Neural cell (in vitro differentiated cells): ENCODE measurements around the gene PTPRG.

Experiments used
- TF ChIP-seq, protein P1 (sequence below): fragments of 450-650 bp; IDR thresholded peaks from 2 replicates; pipeline ENCODE4 v1.5.1; 2014; ENCODE audit warnings: antibody characterized with exemption, mild to moderate bottlenecking, moderate library complexity; ENCODE audit not compliant: poor library complexity, severe bottlenecking
- TF ChIP-seq, protein P2 (sequence below): IDR thresholded peaks from 2 replicates; pipeline ENCODE4 v1.6.1; 2012; ENCODE audit warnings: borderline replicate concordance

DNA sequence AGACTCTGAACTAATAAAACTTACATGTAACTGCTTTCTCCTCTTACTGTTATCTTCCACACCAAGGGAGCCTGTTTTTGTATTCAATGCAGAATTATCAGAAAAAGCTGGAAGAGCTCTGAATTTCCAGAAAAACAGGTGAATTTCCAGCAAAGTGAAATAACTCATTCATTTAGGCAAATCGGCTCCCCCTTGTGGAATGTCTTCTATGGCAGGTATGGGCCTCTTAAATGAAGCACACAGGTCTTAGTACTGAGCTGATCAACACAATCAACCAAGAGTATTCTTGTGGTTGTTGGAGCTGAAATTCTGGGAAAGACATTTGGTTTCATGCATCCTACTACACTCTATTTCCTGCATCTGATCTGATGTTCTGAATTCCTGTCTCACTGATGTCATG lies 31.0 kb upstream of the PTPRG start:
- TF ChIP-seq, protein P1, sequence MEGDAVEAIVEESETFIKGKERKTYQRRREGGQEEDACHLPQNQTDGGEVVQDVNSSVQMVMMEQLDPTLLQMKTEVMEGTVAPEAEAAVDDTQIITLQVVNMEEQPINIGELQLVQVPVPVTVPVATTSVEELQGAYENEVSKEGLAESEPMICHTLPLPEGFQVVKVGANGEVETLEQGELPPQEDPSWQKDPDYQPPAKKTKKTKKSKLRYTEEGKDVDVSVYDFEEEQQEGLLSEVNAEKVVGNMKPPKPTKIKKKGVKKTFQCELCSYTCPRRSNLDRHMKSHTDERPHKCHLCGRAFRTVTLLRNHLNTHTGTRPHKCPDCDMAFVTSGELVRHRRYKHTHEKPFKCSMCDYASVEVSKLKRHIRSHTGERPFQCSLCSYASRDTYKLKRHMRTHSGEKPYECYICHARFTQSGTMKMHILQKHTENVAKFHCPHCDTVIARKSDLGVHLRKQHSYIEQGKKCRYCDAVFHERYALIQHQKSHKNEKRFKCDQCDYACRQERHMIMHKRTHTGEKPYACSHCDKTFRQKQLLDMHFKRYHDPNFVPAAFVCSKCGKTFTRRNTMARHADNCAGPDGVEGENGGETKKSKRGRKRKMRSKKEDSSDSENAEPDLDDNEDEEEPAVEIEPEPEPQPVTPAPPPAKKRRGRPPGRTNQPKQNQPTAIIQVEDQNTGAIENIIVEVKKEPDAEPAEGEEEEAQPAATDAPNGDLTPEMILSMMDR, result peak; percentile 71
- TF ChIP-seq, protein P2, sequence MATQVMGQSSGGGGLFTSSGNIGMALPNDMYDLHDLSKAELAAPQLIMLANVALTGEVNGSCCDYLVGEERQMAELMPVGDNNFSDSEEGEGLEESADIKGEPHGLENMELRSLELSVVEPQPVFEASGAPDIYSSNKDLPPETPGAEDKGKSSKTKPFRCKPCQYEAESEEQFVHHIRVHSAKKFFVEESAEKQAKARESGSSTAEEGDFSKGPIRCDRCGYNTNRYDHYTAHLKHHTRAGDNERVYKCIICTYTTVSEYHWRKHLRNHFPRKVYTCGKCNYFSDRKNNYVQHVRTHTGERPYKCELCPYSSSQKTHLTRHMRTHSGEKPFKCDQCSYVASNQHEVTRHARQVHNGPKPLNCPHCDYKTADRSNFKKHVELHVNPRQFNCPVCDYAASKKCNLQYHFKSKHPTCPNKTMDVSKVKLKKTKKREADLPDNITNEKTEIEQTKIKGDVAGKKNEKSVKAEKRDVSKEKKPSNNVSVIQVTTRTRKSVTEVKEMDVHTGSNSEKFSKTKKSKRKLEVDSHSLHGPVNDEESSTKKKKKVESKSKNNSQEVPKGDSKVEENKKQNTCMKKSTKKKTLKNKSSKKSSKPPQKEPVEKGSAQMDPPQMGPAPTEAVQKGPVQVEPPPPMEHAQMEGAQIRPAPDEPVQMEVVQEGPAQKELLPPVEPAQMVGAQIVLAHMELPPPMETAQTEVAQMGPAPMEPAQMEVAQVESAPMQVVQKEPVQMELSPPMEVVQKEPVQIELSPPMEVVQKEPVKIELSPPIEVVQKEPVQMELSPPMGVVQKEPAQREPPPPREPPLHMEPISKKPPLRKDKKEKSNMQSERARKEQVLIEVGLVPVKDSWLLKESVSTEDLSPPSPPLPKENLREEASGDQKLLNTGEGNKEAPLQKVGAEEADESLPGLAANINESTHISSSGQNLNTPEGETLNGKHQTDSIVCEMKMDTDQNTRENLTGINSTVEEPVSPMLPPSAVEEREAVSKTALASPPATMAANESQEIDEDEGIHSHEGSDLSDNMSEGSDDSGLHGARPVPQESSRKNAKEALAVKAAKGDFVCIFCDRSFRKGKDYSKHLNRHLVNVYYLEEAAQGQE, result no peak
